ENCODE measurements around the gene GSTM3.
A peak's percentile ranks its signal among the peaks of the same experiment; 100 is the strongest.
"Not testable (repeated sequence)": the region's sequence is repeated elsewhere in the genome, so short reads cannot be mapped to it uniquely, and the experiment has no call there.

The GSTM3 gene

DNA sequence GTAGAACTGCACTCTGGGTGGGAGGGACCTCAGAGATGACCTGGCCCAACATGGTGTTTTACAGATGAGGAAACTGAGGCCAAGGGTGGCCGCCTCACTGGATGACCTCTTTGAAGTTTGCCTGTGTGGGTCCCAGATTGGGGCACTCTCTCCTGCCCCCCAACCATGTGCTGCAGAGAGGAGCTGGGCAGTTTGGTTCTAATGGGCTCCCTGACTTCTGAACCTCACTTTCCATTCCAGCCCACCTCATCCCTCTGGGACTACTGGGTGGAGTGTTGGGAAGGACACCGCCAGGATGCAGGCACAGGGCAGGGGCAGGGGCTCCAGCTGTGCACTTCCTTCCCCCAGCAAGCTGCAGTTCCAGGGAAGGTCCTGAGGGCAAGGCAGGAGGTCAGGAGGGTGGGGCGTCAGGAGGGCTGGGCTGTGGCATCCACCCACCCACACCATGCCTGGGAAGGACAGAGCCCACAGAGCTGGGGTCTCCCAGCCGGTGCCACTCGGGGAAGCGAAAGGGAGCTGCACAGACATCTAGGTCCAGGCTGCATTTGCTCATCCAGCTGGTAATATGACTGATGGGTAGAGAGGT is 33.2 kb upstream of the GSTM3 start:
- DNase-seq, result no peak

DNA sequence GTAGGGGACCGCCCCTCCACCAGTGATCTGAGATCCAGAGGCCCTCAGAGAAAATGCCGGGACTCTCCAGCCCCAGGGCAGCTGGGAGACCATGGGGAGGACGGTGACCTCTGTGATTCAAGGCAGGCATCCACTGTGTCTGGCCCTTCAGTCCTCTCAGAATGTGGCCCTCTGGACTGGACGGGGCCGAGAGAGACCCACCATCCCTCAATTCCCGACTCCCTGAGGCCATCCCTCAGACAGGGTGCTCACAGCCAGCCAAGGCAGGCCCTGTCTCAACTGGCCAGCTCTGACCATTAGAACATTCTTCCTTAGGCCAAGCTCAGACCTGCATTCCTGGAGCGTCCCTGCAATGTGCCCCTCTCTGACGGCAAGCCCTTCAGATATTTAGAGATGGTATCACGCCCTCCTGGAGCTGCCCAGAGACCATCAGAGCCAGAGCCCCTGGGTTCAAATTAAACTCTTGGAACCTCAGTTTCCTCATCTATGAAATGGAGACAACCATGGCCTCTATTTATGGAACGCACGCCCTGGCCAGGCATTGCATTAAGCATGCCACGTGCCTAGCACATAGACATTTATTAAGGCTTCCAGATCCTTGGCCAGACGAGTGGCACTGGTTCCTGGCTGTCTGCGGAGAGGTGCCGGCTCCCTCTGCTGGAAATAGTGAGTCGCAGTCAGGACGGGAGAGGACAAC is 32.5 kb upstream of the GSTM3 start:
- peak; percentile 74 for DNase-seq

GRCh38 chr1:109772658-109773202 is 31.9 kb upstream of the GSTM3 start:
- DNase-seq, result no peak

DNA sequence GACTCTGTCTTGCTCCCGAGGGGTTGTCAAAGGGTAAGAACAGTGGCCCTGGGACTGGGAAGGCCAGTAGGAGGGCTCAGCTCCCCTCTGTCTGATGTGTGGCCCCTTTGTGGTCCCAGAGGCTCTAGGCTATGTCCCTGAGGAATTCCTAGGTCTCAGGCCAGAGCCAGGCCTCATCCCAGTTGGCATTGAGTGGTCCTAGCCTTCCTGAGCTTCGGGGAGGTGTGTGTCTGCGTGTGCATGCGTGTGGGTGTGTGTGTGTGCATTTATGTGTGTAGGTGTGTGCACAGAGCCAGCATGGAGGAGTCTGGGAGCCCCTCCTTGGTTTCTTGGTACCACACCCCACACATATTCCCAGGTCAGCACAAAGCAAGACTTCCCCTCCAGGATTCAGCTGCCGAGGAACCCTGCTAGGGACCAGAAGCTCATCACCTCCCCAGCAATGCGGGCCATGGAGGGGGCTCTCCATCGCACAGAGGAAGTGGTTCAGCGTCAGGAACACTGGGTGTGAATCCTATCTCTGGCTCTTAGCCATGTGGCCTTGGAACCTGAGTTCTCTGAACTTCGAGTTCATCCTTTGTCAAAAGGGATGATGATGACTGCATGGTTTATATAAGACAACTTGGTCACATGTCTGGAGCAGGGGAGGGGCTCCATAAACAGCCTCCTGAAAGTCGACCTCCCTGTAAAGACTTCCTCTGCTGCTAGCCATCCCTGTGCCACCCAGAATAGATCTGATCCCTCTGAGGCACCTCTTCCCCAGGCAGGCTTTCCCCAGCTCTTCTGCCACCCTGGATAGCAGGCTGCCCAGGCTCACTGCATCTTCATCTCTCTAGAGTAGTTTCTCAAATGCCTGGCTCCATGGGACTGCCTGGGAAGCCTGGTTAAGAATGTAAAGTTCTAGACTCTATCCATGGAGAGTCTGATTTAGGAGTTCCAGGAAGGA is 31.1 kb upstream of the GSTM3 start:
- no peak for DNase-seq

GRCh38 chr1:109770331-109771095 is 29.7 kb upstream of the GSTM3 start:
- DNase-seq, result no peak

DNA sequence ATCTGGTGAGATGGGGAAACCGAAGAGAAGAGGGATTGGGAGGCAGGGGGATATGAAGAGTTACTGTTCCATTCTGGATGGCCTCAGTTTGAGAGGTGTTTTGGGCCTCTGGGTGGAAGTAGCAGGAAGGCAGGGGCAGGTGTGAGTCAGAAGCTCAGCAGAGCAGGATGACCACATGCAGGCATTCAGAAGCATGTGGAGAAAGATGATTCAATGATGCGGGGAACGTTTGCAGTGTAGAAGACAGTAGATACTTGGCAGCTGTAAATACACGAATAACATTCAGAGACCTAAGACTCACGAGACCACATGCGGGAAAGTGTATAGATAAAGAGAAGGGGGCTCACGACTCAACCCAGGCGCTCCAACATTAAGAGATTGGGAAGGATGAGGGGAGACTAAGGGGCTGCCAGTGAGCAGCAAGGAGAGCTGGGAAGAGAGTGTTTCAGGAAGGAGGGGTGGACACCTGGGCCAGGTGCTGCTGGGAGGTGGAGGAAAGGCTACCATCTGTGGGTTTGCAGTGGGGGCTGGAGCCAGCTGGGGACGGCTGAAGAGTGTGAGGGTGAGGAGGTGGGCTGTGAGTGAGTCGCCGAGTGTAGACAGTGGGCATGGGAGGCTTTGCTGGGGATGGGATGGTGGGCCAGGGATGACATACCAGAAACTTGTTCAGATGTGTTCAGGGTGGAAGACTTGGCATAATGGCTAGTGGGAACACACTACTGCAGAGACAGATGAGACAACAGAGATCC is 28.7 kb upstream of the GSTM3 start:
- no peak for DNase-seq

DNA sequence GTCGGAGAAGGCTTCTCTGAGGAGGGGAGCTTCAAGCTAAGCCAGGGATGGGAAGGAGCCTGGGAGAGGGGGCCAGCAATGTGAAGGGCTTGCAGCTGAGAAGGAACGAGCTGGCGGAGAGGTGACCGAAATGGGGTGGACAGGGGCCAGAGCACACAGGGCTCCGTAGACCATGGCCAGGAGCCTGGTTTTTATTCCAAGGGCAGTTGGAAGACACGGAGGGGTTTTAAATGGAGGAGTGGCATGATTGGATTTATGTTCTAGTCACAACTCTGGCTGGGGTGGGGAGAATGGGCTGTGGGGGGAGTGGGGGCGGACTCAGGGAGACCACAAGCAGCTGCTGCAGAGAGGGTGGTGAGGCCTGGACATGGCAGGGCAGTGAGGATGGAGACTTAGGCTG is 28.0 kb upstream of the GSTM3 start:
- DNase-seq, result no peak

- DNase-seq, result no peak
Measured at GRCh38 chr1:109768335-109768650, 27.5 kb upstream of the GSTM3 start.

GRCh38 chr1:109767637-109768334 is 26.9 kb upstream of the GSTM3 start:
- DNase-seq, result no peak

- DNase-seq, result not testable (repeated sequence)
Measured at GRCh38 chr1:109766991-109767636, 26.3 kb upstream of the GSTM3 start.

DNA sequence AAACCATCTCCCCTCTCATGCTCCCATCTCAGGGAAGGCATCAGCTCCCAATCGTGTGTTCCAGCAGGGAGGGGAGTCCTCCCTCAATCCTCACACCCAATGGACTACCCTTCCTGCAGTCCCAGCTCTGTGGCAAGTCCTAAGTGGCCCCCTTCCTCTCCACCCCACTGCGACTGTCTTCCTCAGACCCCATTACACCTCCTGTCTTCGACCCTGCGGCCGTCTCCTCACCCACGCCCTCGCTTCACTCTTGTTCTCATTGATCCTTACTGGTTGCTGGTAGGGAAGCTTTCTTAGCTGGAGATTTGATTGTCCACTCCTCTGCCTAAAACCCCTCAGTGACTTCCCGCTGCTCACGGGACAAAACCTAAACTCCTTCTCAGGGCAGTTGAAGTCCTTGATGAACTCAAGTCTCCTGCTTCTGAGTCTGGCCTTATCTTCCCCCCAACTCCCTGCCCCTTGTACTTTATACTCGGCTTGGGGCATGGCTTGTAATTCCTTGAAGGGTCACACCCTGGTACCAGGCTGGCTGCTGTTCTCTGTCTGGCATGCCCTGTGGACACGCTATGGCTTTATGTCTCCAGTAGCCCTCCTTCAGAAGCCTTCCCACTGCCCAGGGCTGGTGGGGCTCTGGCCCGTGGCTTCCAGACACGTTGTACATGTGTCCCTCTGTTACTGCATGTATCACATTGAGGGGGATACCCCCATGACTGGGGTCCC is 25.2 kb upstream of the GSTM3 start:
- no peak for DNase-seq

- no peak for DNase-seq
Measured at GRCh38 chr1:109765483-109765815, 24.6 kb upstream of the GSTM3 start.

DNA sequence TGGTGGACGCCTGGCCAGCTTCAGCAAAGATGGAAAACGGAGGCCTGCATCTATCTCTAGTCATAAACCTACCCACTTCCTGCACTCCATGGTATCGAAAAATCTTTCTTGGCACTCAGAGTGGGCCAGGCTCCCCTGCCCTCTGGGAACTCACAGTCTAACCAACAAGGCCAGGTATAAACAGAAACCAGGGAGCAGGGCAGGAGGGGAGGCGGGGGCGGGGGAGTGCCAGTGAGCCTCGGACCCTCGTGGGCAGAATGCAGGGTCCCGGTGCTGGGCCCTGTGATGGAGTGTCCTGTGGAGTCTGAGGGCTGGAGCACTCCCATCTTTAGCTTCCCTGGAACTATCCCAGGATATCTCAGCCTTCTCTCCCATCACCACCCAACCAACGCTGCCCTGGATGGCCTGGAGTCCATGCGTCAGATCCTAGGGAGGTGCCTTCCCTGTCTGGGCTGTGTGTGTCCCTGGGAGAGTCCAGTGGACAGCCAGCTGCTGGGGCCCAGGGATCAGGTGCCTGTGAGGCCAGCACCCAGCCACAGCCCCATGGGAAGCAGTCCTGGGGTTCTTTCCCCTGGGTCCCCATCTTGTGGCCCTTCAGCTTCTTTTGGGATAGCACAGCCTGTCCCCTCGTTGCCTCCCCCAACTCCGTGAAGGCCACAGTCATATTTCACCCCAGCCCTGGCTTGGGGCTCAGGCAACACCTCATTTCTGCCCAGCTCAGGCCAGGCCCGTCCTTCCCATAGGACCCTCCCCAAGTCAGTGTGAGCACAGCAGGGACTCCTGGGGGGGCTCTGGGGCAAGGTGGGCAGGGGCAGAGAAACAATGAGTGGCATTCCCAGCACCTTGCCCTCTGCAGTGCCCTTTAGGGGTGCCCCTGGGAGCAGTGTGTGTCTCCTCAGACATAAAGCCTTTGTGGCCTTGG is 24.0 kb upstream of the GSTM3 start:
- DNase-seq, result no peak

DNA sequence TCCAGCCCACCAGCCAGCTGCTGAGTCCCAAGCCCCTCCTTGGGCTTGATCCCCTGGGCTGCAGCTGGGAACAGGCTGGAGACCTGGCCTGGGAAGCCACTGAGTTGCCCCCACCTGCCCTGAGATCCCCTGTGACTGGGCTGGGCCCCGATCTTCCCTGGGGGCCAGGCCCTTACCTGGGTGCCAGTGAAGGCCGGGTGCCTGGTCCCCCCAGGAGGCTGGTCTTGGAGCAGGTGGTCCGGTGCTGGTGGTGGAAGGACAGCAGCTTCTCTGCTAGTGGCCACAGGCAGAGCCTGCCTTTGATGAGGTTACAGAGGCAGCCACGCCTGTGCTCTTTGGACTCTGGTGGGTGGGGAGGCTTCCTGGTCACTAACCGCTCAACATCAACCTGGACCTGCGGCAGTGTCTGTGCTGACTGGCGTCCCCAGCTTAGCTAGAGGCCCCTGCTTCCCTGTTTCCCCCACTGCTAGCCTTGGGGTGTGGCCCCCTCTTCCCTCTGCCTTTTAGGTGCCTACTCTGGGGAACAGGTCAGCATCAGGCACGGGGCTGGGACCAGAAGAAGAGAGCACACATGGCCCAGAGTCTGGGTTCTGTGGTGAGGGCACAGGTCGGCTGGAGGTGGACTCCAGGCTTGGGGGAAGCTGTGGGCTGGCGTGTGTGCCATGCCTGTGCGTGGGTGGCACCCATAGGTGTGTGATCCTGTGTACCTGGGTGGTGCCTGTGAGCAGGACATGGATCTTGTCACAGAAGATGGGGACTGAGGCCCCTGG is 23.0 kb upstream of the GSTM3 start, which contains the start of gene EPS8L3:
EPS8L3 (minus strand) TSS at position 278 of the 770 bp plus-strand sequence. CDS start 2,174 bp downstream, outside the sequence.
- DNase-seq, result no peak

DNA sequence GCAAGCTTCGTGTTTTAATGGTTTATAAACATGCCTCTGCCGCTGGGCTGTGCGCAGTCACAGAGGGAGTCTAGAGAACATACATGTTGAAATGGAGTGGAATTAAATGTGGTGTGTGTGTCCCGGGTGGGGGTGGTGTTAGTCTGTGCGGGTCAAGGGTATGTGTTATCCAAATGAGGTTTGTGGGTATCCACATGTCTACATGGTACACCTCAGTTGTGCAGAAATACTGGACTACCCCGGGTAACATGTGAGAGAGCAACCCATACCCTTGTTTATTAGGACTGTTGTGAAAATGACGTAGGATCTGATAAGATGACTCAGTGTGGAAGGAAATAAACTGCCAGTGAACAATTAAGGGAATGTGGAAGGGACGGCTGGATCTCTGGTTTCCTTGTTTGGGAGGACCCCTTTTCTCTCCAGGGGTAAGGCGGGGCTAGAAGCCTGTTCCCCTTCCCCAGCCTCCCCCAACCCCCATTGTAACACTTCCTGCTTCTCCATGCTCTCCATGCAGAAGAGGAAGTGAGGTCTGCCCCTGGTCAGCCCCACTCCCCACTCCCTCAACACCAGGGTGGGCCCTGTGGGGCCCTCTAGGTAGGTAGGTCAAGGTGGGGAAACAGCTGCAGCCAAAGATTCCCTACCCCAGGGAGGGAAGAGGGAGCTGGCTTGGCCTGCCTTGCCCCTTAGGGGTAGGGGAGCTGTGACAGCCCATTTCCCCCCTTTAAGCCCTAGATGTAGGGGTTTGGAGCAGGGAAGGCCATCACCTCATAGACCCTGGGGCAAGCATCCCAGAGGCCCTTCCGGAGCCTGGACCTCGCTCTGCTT is 22.2 kb upstream of the GSTM3 start:
- DNase-seq, result no peak

DNA sequence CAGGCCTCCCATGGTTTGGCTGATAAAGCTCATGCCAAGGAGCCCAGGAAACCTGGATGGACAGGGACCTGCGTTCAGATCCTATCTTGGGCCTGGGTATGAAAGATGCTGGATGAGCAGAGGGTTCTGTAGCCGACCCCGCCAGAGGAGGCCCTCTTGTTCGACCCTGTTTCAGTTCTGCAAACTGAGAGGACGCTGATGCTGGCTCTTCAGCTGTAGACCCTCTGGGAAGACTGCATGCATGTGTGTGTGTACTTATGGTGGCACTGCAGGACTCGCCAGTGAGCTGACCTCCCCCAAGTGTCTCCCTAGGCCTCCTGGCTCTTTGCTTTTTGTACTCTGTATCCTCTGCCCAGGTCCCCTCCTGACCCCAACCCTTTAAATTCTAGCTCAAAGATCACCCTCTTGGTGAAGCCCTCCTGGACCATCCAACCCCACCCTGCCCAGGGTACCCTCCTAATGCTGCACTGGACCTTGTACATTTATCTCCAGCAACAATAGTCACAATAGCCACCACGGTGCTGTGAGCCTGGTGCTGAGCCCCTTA is 21.3 kb upstream of the GSTM3 start:
- DNase-seq, result no peak

All from NCI-H1092 treated with DMSO at 0.1 percent for 48 hours (cell line).